ENCODE measurements around the gene C10orf71. TPM values are rescaled to one million over a fixed set of nuclear protein-coding genes. Genes with fewer than 3 reads are reported as not detected.

Gene C10orf71
- total RNA-seq, 2 experiments from 2014 or later, result not detected

DNA sequence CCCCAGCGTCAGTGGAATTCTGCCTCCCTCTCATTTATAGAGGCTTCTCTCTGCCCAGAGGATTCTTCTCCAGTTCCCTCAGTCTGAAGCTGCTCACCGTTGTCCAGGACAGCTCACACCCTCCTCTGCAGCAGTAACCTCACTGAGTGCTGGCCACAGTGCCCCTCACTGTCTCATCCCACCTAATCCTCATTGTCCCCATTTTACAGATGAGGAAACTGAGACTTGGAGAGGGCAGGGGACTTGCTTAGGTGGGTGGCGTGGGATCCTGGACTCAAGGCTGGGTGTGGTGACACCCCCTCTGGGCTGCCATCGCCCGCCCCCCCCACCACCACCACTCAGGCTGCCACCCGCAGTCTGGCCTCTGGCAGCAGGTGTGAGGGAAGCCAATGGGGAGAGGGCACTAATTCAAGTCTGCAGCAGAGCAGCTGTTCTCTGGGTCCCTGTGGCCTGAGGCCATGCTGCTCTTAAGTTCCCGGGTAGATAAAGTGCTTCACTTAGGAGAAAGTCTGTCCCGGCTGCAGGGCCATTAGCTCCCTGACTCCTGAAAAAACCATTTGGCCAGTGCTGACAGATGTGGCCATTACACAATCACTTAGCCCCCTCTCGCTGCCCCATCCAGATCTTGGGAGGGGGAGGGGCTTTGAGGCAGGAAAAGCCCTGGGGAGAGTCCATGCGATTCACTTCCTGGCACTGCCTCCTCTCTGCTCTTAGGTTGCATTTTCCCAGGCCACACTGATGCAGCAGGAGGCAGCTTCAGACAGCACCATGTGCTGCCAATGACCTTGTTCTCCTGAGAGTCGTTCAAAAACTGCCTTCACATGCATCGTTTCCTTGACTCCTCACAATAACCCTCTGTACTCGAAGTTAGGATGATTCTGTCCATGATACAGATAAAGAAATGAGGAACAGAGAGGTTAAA, 60.6 kb downstream of the C10orf71 start:
- DNase-seq, result no peak
- Mint-ChIP-seq H3K27me3 (no peaks in the 10 kb centered on the region), H3K9me3 (no peaks in the 10 kb centered on the region), H3K4me3 (no peak overlapping the region), H3K36me3 (no peaks in the 10 kb centered on the region), H3K27ac (no peak overlapping the region), H3K4me1 (peaks cover 3% of the 10 kb centered on the region)

DNA sequence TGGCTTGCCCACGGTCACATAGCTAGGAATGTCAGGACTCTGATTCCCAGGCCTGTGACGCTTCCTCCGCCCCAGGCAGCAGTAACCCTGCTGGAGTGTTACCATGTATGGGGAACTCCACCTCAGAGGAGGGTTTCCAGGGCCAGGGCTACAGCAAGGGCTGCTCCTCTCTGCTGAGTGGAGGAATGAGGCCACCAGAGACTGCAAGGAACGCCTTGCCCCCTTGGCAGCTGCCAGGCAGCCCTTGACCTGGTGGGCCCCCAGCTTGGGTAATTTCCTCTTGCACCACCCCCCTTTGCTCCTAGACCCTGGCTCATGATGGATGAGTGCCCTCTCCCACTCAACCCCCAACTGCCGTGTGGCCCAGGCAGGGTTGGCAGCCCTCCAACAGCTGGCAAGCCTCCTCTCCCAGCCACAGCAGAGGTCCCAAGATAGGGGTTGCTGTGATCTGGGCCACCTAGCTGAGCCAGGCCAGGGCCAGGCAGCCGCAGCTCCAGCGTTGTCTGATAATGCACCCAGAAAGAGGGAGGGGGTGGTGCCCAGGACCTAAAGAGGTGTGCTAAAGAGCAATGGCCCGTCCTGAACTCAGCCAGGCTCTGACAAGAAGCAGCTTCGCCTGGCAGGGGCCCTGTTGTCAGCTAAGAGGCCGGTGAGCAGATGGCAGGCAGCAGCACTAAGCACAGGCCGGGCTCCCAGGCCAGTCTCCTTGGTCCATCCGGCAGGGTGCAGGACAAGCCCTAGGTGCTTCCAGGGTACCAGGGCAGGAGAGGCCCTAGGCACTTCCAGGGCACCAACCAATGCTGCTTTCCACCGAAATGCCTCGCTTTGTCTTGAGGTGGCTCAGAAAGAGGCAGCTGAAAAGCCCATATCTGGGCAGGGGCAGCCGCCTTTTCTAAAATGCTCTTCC, 61.6 kb downstream of the C10orf71 start:
- H3K27ac Mint-ChIP-seq, result no peak overlapping the region
- no peak for DNase-seq
- no peaks in the 10 kb centered on the region for H3K9me3 Mint-ChIP-seq
- H3K36me3 Mint-ChIP-seq, result no peaks in the 10 kb centered on the region
- H3K27me3 Mint-ChIP-seq, result no peaks in the 10 kb centered on the region
- no peak overlapping the region for H3K4me3 Mint-ChIP-seq
- H3K4me1 Mint-ChIP-seq, result peaks cover 3% of the 10 kb centered on the region

DNA sequence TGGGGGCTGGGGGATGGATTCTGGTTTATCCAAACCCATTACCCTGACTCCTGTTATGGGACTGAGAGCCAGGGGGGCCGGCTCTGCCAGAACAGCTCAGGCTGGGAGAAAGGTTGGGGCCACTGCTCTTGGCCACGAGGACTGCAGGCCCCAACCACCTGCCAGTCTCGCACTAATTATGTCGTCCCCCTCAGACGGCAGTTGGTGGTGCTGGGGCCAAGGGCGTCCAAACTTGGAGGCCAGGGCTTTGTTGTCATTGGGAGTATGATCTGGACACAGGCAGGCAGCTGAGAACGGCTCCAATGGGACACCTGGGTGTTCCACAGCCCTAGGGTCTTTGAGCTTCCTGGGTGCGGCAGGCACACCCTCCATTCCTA, 62.2 kb downstream of the C10orf71 start:
- Mint-ChIP-seq H3K4me3 (no peak overlapping the region), H3K36me3 (no peaks in the 10 kb centered on the region), H3K27ac (no peak overlapping the region), H3K9me3 (no peaks in the 10 kb centered on the region), H3K4me1 (peaks cover 3% of the 10 kb centered on the region), H3K27me3 (peaks cover 1% of the 10 kb centered on the region)
- no peak for DNase-seq

GRCh38 chr10:49361735-49362568, 63.0 kb downstream of the C10orf71 start:
- H3K36me3 Mint-ChIP-seq, result no peaks in the 10 kb centered on the region
- no peak overlapping the region for H3K27ac Mint-ChIP-seq
- H3K27me3 Mint-ChIP-seq, result peaks cover 3% of the 10 kb centered on the region
- no peak for DNase-seq
- no peaks in the 10 kb centered on the region for H3K9me3 Mint-ChIP-seq
- H3K4me1 Mint-ChIP-seq, result no peaks in the 10 kb centered on the region
- H3K4me3 Mint-ChIP-seq, result no peak overlapping the region

GRCh38 chr10:49362596-49363260, 63.8 kb downstream of the C10orf71 start:
- Mint-ChIP-seq H3K4me3 (no peak overlapping the region), H3K9me3 (no peaks in the 10 kb centered on the region), H3K27me3 (peaks cover 3% of the 10 kb centered on the region), H3K36me3 (no peaks in the 10 kb centered on the region), H3K4me1 (no peaks in the 10 kb centered on the region), H3K27ac (no peak overlapping the region)
- no peak for DNase-seq

GRCh38 chr10:49363309-49364031, 64.5 kb downstream of the C10orf71 start:
- no peak overlapping the region for H3K27ac Mint-ChIP-seq
- H3K36me3 Mint-ChIP-seq, result no peaks in the 10 kb centered on the region
- H3K4me1 Mint-ChIP-seq, result no peaks in the 10 kb centered on the region
- no peak for DNase-seq
- peaks cover 3% of the 10 kb centered on the region for H3K27me3 Mint-ChIP-seq
- no peaks in the 10 kb centered on the region for H3K9me3 Mint-ChIP-seq
- H3K4me3 Mint-ChIP-seq, result no peak overlapping the region

DNA sequence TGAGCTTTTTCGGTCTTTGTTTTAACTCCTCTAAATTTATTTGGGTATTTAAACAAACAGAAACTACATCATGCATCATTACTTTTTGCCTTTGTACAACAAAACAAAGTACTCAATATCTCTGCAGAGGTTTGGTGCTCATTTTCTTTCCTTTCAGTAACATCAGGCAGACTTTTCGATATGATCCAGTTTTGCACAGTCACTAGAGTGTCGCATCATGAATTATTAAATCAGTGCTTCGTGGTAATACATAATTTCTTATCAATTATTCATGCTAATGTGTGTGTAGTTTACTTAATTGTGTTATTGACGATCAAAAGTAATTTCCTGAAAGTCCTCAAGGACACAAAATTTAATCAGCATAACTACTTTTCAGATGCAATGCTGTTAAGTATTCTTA, 65.1 kb downstream of the C10orf71 start:
- no peak for DNase-seq
- no peaks in the 10 kb centered on the region for H3K4me1 Mint-ChIP-seq
- H3K27me3 Mint-ChIP-seq, result peaks cover 3% of the 10 kb centered on the region
- no peak overlapping the region for H3K4me3 Mint-ChIP-seq
- H3K9me3 Mint-ChIP-seq, result no peaks in the 10 kb centered on the region
- H3K36me3 Mint-ChIP-seq, result no peaks in the 10 kb centered on the region
- no peak overlapping the region for H3K27ac Mint-ChIP-seq

GRCh38 chr10:49364747-49365146, 65.8 kb downstream of the C10orf71 start:
- no peaks in the 10 kb centered on the region for H3K4me1 Mint-ChIP-seq
- no peak overlapping the region for H3K27ac Mint-ChIP-seq
- peaks cover 3% of the 10 kb centered on the region for H3K27me3 Mint-ChIP-seq
- H3K9me3 Mint-ChIP-seq, result no peaks in the 10 kb centered on the region
- no peak for DNase-seq
- H3K4me3 Mint-ChIP-seq, result no peak overlapping the region
- H3K36me3 Mint-ChIP-seq, result no peaks in the 10 kb centered on the region

- no peaks in the 10 kb centered on the region for H3K9me3 Mint-ChIP-seq
These were observed 66.3 kb downstream of the C10orf71 start for GRCh38 chr10:49365275-49365674.

GRCh38 chr10:49365675-49366415, 66.9 kb downstream of the C10orf71 start:
- DNase-seq, result no peak
- Mint-ChIP-seq H3K27ac (no peak overlapping the region), H3K36me3 (no peaks in the 10 kb centered on the region), H3K4me3 (no peak overlapping the region), H3K27me3 (peaks cover 3% of the 10 kb centered on the region), H3K4me1 (no peaks in the 10 kb centered on the region), H3K9me3 (no peaks in the 10 kb centered on the region)

More at GRCh38 chr10:49365275-49365674, 66.3 kb downstream of the C10orf71 start:
- DNase-seq, result no peak
- Mint-ChIP-seq H3K27ac (no peak overlapping the region), H3K4me1 (no peaks in the 10 kb centered on the region), H3K27me3 (peaks cover 3% of the 10 kb centered on the region), H3K36me3 (no peaks in the 10 kb centered on the region), H3K4me3 (no peak overlapping the region)

- no peaks in the 10 kb centered on the region for H3K9me3 Mint-ChIP-seq
- H3K36me3 Mint-ChIP-seq, result no peaks in the 10 kb centered on the region
- no peaks in the 10 kb centered on the region for H3K4me1 Mint-ChIP-seq
- H3K27ac Mint-ChIP-seq, result no peak overlapping the region
- no peak for DNase-seq
- H3K4me3 Mint-ChIP-seq, result no peak overlapping the region
- H3K27me3 Mint-ChIP-seq, result peaks cover 3% of the 10 kb centered on the region
These were observed 67.5 kb downstream of the C10orf71 start for GRCh38 chr10:49366460-49366859.

DNA sequence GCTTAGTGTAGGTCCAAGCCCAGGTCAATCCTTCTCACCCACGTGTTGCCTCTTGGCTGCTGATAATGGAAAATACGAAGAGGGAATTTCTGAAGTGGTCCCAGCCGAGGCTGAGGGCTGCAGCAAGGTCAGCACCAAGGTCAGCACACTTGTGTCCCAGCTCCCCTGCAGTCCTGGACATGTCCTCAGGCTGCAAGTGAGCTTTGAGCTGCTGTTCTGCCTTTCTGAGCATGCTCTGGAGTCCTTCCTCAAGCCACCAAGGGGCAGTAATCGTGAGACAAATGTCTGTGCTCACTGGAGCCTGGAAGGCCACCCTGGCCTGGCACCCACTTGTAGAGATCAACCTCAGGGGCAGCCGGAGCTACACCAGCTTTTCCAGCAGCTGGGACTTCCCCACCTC, 68.6 kb downstream of the C10orf71 start:
- H3K27me3 Mint-ChIP-seq, result peaks cover 3% of the 10 kb centered on the region
- no peaks in the 10 kb centered on the region for H3K4me1 Mint-ChIP-seq
- no peaks in the 10 kb centered on the region for H3K9me3 Mint-ChIP-seq
- H3K4me3 Mint-ChIP-seq, result no peak overlapping the region
- no peaks in the 10 kb centered on the region for H3K36me3 Mint-ChIP-seq
- no peak overlapping the region for H3K27ac Mint-ChIP-seq
- no peak for DNase-seq

DNA sequence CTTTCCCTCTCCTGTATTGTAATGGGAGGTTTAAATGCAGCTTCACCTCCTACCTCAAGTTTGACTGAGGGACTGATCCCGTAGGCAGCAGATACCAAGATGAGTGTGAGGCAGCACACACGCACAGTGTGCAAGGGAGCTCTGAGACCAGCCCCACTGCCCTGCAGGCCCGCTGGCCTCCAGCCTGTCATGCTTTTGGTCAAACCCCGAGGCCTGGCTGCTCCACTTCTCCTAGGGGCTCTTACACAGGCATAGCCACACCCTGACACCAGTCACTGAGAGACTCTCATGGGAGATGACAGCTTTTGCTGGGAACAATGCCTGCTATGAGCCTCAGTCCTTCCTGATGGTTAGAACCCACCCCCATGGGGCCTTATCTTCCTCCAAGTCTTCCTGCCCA, 69.3 kb downstream of the C10orf71 start:
- Mint-ChIP-seq H3K27ac (no peak overlapping the region), H3K4me1 (no peaks in the 10 kb centered on the region), H3K9me3 (no peaks in the 10 kb centered on the region), H3K4me3 (no peak overlapping the region), H3K36me3 (no peaks in the 10 kb centered on the region), H3K27me3 (peaks cover 3% of the 10 kb centered on the region)
- DNase-seq, result no peak

Measured in activated naive CD8-positive, alpha-beta T cell treated with anti-CD3 and anti-CD28 coated beads for 36 hours (primary cell).